Effector CD4-positive, alpha-beta T cell (primary cell): ENCODE results near the gene NR1I2.

Experiments
- DNase-seq: peaks from one replicate; pipeline ENCODE4 v3.0.0-alpha.2; 2020
- total RNA-seq: gene quantifications from one replicate; lab custom pipeline; 2026; lab: John Stamatoyannopoulos, UW

The NR1I2 gene
- 1.5 reads per million for total RNA-seq

DNA sequence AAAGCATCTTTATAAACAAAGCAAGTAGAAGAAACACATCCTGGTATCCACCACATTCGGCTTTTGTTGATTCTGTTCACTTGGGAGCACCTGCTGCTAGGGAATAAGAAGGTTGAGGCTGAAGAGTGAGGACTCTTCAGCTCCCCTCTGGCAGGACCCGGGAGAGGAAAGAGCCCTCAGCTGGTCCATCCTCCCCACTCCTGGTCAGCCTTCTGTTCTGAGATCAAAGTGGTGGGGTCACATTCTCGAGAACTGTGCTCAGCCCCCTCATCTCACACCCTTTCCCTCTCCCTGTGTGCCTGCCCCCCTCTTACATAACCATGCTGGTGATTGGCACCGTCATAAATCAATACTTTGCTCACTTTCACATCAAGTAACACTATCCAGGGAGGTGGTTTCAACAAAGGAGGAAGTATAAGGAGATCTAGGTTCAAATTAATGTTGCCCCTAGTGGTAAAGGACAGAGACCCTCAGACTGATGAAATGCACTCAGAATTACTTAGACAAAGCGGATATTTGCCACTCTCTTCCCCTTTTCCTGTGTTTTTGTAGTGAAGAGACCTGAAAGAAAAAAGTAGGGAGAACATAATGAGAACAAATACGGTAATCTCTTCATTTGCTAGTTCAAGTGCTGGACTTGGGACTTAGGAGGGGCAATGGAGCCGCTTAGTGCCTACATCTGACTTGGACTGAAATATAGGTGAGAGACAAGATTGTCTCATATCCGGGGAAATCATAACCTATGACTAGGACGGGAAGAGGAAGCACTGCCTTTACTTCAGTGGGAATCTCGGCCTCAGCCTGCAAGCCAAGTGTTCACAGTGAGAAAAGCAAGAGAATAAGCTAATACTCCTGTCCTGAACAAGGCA, at the start of gene NR1I2:
Gene NR1I2, plus strand, starts transcription at position 772 of the 869 bp plus-strand sequence.
- DNase-seq: no peak

DNA sequence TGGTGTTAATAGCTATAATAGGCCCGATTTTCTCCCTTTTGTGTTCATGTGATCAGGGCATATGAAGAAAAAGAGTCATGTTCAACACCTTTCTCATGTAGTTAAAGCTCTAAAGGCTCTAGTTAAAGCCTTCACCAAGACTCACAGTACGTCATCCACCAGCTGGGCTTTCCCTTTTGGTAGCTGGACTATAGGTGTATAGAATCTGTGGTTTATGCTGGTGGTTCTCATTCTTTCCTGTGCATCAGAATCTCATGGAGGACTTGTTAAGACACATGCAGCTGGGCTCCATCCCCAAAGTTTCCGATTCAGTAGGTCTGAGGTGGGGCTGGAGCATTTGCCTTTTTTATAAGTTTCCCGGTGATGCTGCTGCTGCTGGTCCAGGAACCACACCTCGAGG, 48.1 kb upstream of the NR1I2 start:
- no peak for DNase-seq

DNA sequence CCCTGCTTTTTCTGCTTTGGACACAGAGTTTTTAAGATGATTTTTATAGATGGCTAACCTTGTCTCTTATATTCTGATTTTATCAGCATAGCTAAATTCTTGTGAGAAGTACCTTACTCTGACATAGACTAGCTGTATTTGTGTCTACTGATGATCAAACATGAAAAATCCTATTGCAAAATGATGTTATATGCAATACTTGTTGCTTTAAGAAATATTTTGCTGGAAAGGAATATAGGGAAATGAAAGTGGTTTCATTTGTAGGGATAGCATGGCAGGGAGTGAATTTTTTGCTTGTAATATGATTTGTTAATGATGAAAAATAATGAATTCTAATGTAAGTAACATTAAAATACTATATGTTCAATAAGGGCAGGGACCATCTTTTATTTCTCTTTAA, 43.2 kb upstream of the NR1I2 start:
- DNase-seq: no peak

DNA sequence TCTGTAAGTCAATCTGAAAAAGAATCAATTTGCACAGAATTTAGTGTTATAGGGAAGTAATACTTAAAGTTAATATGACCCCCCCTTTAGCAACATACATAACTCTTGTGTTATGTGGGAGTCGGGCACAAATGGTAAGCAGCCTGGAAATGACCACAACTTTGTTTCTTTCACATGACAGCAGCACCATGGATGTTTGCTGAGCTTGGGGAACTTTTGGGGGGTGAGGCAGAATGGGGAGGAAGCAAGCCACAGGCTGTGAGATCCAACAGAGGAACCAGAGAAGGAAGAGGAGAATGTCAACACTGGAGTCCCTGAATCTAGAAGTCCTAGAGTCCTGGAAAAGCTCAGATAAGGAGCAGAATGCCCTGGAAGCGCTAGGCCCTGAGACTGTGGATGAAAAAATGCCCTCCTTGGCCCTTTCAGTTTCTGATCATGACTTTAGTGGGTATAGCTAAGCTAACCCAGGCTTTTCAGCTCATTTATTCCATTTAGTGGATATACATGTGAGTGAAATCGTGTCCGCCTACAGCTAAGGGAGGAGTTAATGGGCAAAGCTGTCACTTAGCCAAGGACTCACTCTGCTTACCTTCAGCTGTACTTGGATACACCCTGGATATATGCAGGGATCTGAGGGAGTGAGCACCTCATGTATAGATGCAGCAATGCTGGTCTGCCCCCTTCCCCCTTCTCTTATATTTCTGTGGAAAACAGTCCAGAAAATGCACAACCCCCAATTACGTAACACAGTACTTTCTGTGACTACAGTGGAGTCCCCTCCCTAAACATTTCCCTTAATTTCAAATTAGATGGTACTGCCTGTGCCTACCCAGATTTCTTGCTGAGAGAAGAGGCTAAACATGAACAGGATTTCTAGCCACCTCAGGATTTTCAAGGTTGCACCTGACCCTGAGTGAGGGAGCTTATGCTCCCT, 40.0 kb upstream of the NR1I2 start:
- no peak for DNase-seq

DNA sequence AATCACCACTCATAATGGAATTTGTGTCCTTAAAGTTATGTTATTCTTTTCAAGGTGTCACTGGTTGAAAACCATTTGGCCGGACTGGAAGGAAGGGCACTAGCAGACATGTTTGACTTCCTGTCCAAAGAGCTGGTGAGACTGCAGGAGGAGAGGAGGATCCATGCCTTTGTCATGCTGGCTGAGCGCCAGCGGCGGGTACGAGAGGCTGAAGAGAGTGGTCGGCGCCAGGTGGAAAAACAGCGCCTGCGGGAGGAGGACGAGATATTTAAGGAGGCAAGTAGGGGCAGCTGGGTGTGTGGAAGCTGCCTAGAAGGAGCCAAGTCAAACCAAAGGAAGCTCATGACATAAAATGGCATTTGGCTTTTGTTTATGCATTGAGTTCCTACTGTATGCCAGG, 38.0 kb upstream of the NR1I2 start:
- DNase-seq: no peak

DNA sequence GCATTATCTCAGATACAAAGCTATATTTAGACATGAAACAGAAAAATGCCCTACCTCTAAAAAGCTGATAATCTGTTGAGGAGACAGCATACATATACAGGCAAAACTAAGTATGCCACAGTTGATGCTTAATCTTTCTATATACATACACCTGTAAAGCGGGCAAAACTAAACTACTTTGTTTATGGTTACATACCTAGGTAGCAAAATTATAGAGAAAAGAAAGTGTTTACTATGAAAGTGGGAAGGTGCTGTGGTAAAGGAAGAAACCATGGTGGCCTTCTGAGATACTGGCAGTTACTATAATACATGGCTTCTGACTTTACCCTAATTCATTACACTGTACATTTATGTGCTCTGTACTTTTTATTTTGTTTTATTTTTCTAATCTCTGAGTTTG, 36.0 kb upstream of the NR1I2 start:
- no peak for DNase-seq

DNA sequence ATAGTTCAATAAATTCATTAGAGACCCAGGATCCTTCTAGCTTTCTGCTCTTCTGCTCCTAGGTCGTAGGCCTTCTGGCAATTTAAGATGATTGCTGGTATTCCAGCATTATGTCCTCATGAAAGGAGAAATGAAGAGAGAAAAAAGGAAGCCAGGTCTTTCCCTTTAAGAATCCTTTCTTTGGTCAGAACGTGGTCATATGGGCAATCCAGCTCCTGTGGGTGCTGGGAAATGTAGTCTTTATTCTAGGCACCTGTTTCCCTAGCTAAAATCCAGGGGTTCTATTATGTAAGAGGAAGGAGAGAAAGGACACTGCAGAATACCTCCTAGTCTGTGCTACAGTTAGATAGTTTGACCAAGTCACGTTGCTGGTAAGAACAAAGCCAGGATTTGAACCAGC, 35.5 kb upstream of the NR1I2 start:
- DNase-seq: no peak

DNA sequence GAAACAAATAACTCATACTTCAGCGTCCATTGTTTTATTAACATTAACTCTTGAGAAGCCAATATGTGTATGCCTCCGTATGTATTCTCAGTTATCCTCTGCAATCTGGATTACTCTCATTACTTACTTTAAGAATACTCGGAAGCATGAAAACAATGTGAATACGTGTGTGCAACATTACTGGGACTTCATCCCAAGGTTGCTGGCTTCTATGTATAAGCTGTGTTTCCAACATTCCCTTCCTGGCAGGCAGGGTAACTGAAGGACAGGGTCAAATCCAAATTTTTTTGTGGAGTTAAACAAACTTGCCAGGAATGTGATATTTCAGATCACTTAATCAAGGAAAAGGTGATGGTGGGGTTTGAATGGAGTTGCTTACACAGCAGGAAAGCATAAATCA, 34.5 kb upstream of the NR1I2 start:
- DNase-seq: no peak

DNA sequence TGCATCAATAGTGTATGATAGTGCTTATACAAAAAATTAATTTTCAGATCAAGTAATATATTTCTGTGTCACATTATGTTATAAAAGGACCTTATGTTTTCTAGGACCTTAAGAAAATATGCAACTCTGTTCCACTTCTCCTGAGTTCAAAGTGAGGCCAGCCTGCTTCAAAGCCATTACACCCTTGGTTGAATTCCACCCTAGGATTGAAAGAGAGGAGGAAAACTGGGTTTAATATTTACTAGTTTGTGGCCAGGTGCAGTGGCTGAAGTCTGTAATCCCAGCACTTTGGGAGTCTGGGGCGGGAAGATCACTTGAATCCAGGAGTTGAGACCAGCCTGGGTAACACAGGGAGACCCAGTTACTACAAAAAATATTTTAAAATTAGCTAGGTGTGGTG, 32.9 kb upstream of the NR1I2 start:
- DNase-seq: no peak

DNA sequence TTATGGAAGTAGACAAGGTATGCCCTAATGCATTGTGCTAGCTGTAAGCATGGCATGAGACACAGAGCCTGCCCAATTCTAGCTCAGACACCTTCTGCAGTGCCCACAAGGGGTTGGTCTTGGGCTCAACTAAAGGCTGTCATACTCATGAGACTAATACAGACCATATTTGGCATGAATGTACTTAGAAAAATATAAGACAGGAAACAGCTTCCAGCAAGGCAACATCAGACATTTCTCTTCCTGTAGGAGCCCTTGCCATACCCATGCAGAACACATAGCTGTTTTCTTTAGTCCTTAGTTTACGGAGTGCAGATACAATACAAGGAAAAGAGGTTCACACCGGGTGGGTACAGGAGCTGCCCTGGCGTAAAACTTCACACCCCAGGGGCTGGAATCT, 30.5 kb upstream of the NR1I2 start:
- no peak for DNase-seq

DNA sequence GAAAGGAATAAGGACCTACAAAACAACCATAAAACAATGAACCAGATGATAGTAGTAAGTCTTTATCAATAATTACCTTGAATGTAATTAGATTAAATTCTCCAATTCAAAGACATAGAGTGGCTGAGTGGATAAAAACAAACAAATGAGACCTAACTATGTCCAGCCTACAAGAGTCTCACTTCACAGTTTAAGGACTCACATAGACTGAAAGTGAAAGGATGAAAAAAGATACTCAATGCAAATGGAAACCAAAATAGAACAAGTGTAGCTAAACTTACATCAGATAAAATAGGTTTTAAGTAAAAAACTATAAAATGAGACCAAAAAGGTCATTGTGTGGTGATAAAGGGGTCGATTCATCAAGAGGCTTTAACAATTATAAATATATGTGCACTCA, 21.9 kb upstream of the NR1I2 start:
- DNase-seq: no peak

DNA sequence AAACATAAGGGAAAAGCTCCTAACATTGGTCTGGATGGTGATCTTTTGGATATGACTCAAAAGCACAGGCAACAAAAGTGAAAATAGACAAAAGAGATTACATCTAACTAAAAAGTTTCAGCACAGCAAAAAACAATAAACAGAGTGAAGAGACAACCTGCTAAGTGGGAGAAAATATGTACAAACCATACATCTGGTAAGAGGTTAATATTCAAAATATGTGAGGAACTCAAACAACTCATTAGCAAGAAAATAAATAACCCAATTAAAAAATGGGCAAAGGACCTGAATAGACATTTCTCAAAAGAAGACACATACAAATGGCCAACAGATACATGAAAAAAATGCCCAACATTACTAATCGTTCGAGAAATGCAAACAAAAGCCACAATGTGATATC, 19.0 kb upstream of the NR1I2 start:
- DNase-seq: no peak

DNA sequence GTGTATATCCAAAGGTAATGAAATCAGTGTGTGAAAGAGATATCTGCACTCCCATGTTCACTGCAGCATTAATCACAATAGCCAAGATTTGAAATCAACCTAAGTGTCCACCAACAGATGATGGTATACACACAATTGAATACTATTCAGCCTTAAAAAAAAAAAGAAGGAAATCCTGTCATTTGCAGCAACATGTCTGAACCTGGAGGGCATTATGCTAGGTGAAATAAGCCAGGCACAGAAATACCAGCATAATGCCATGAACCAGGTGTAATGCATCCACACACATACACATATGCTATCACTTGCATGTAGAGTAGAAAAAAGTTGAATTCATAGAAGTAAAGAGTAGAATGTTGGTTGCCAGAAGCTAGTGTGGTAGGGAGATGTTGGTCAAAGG, 18.4 kb upstream of the NR1I2 start:
- DNase-seq: no peak

DNA sequence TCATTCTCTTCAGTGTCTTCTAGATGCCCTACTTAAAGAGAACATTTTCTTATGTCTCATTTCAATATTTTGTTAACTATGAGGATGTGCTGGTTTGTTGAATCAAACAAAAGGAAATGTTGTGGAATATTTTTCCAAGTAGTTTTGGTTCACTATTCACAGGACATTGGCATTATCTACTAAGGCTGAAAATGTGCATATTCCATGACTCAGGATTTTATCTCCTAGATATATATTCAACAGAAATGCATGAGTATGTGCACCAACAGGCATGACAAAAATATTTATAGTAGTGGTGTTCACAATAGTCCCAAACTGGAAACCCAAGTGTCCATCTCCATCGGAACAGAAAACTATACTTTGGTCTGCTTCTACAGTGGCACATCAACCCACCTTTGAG, 16.7 kb upstream of the NR1I2 start:
- DNase-seq: no peak

DNA sequence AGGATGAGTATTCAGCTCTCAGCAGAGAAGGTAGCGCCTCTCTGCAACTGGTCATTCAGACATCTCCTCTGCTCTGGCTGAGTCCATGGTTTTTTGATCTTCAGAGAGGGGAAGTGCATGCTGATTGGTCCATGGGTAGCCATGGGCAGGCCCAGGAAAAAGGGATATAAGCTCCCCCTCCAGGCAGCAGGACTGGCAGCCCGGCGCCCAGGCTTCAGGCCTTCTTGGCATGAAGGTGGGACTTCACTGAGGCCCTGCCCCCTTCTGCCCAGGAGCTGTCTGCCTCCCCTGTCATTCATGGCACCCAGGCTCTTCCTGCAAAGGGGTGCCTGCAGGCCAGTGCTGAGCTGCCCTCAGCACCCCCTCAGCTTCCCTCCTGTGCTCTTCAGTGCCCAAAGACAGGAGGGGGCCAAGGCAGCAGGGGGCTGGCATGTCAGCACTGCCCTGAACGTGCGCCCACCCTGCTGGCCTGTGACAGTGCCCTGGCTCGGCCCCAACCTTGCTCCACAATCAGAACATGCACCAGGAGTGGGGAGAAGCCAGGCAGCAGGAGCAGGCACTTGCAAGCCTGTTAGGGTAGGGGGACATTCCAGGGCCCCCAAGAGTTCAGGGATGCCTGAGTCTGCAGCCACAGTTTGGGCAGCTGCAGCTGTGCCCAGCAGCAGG, 13.8 kb upstream of the NR1I2 start:
- DNase-seq: no peak

DNA sequence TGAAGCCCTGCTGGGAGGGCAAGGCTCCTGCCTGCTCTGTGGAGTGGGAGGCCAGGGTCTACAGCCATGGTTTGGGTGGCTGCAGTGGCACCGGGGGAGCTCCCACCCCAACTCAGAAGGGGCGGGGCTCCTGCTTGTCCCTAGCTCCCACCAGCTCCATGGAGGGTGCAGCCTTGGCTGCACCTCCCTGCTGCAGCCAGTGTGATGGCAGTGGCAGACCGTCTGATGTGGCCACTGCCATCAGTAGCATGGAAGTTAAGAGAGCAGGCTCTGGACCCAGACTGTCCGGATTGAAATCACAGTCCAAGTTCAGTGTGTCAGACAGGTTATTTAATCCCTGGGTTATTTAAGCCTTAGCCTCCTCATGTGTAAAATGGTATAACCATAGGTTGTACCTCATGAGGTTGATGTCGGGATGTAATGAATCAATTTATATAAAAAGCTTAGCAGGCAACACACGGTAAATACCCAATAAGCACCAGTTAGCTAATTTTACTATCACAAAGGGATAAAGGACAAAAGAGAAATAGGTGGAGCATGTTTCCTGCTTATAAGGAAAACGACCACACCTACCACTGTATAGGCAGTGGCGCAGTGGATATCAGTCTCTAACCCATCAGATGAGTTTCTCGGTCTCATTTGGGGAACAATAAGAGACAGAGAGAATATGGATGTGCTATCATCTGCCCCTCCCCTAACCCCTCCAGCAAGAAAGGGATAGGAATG, 13.1 kb upstream of the NR1I2 start:
- DNase-seq: no peak

DNA sequence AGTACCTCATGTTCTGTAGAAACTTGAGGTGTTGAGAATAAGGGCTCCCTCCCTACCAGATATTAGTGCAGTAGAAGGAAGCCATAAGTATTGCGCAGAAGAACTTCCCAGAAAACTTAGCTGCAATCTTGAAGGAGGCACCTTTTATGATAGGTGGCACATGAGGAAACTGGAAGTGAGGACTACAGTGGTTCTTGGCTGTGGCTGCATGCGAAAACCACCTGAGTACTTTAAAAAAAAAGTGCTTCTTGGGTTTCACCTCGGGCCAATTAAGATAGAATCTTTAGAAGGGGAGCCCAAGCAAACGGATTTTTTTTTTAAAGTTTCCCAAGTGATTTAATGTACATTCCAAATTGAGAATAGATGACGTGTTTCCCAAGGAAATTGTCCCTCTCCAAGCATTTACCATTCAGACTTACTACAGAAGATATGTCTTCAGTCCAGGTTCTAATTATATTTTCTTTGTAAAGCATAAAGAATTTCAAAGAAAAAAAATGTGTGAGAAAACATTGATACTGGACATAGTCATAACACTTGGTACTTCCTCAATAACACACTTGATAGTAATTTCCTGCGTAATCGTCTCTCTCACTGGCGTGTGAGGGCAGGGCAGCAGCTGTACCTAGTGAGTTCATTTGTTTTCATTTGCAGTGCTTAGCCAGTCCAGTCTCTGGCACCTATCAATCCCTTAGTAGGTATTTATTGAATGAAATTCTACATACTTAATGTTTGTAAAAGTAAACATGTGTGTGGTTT, 12.3 kb upstream of the NR1I2 start:
- DNase-seq: no peak

DNA sequence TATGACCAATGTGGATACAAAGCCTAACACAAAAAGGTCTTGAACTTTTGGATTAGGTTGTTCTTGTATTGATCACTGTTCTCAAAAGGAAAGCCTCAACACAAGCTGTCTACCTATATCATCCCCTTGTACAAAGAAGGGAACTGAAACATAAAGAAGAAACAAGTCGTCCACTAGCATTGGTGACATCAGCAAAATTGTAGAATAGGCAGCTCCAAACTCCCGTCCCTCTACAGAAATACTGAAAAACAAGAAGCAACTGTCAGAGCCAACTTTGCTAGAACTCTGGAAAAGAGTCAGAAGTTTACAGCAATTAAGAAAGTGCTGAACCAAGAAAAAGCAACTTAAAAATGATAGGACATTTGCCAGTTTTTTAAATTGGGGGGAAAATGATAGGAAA, 7.5 kb upstream of the NR1I2 start:
- DNase-seq: no peak

DNA sequence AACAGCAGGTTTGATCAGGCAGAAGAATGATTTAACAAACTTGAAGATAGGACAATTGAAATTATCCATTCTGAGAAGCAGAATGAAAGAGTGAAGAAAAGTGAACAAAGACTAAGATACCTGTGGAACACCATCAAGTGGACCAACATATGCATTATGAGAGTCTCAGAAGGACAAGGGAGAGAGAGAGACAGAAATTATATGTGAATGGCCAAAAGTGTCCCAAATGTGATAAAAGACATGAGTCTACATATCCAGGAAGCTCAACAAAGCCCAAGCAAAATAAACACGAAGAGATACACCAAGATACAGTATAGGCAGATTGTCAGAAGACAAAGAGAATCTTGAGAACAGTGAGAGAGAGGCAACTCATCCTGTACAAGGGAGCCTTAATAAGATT, 5.6 kb upstream of the NR1I2 start:
- DNase-seq: no peak

DNA sequence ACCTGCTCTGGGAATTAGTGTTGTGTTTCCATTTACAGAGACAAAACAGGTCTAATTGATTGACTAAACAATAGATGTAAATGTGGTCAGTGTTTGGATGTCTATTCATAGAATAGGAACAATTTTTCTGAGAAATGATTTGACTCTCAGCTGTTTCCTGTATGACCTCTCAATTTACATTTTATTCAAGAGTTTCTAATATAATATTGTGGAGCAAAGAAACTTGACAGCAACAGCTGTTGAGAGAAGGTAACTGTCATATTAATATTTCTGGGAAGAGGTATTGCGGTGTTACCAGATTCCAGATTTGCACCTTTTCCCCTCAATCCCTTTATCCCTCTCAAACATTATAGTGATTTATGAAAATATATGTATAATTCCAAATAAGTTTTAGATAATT, 3.7 kb upstream of the NR1I2 start:
- DNase-seq: no peak

DNA sequence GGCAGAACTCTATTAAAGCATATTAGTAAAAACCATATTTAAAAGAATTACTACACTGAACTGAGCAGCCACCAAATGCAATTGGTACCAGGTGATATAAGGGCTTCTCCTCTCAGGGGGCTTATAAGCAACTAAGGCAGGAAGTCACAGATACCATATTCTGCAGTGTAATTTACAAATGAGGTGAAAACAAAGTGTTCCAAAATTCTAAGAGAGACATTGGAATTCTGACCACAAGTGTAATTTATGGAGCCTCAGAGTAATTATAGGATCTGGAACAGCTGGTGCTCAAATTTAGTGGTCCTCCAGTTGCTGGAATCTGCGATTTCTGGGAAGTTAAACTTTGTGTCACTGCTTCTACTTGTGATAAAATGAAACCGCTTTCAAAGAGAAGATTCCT, 3.1 kb upstream of the NR1I2 start:
- DNase-seq: no peak
